Mammary epithelial cell (primary cell): Measurements from ENCODE around the gene GSG1L.

Source experiments
- EZH2 ChIP-seq: IDR thresholded peaks from 2 replicates; pipeline ENCODE4 v1.6.1; 2012; ENCODE audit warnings: low read length, inconsistent platforms, borderline replicate concordance
- TF ChIP-seq, protein P1 (sequence below), 2 donors: IDR thresholded peaks in 1 of 2; conservative IDR thresholded peaks in 1 of 2; 2 replicates each; pipeline ENCODE4 v1.5.1; 2011 to 2012; ENCODE audit warnings: inconsistent platforms in 2 of 2, low read length in 2 of 2, mild to moderate bottlenecking in 2 of 2, control low read depth in 1 of 2, low read depth in 1 of 2; ENCODE audit not compliant: insufficient read depth in 1 of 2; ENCODE audit errors: extremely low read depth in 1 of 2

DNA sequence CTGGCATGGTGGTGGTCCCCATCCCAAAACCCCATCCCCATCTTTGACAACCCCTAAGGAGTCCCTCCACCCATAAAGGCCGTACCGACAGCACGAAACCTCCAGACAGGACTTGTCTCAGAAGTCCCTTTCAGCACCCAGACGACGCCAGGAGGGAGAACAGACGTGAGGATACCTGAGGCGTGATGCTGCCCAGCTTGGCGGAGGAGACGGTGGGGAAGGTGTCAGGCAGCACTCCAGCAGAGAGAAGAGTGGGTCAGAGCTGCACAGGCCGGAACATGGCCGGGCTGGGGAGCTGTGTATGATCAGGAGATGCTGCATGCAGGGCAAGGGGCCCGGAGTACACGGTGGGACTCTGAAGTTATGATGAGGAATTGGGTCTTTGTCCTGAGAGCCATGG is 244.2 kb downstream of the GSG1L start:
- TF ChIP-seq, protein P1, sequence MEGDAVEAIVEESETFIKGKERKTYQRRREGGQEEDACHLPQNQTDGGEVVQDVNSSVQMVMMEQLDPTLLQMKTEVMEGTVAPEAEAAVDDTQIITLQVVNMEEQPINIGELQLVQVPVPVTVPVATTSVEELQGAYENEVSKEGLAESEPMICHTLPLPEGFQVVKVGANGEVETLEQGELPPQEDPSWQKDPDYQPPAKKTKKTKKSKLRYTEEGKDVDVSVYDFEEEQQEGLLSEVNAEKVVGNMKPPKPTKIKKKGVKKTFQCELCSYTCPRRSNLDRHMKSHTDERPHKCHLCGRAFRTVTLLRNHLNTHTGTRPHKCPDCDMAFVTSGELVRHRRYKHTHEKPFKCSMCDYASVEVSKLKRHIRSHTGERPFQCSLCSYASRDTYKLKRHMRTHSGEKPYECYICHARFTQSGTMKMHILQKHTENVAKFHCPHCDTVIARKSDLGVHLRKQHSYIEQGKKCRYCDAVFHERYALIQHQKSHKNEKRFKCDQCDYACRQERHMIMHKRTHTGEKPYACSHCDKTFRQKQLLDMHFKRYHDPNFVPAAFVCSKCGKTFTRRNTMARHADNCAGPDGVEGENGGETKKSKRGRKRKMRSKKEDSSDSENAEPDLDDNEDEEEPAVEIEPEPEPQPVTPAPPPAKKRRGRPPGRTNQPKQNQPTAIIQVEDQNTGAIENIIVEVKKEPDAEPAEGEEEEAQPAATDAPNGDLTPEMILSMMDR (conservative IDR thresholded peaks at IDR 0.05 in 1 of 2, IDR thresholded peaks at IDR 0.05 in 1 of 2; ENCODE audit: extremely low read depth in 1 of 2, insufficient read depth in 1 of 2, low read depth in 1 of 2, low read length in 2 of 2), result no peak
- no peak for TF ChIP-seq EZH2
